ENCODE measurements around the gene HERPUD1.

- no peak for TF ChIP-seq MAFF (IDR thresholded peaks at IDR 0.05; ENCODE audit: low read length)
- no peak for TF ChIP-seq KAT7 (CRISPR knock-in tag; IDR thresholded peaks at IDR 0.05; ENCODE audit: borderline replicate concordance)
- no peak for TF ChIP-seq POLR2A (conservative IDR thresholded peaks at IDR 0.05)
- TF ChIP-seq POLR2AphosphoS5 (IDR thresholded peaks at IDR 0.05; ENCODE audit: control insufficient read depth, insufficient read depth, low read depth, low read length), result no peak
- TF ChIP-seq GATAD2A (IDR thresholded peaks at IDR 0.05), result no peak
- TF ChIP-seq CTCF (IDR thresholded peaks at IDR 0.05 in 2 of 3, conservative IDR thresholded peaks at IDR 0.05 in 1 of 3; ENCODE audit: insufficient read depth in 2 of 3, low read depth in 1 of 3, low read length in 3 of 3), result no peak
- no peak for TF ChIP-seq BCL6 (CRISPR knock-in tag; IDR thresholded peaks at IDR 0.05)
- TF ChIP-seq MTA3 (IDR thresholded peaks at IDR 0.05; ENCODE audit: borderline replicate concordance), result no peak
- no peak for TF ChIP-seq BRD4 (IDR thresholded peaks at IDR 0.05)
- no peak for TF ChIP-seq USF2 (CRISPR knock-in tag; IDR thresholded peaks at IDR 0.05)
- TF ChIP-seq ARNT (IDR thresholded peaks at IDR 0.05), result no peak
- no peak for TF ChIP-seq ZNF77 (CRISPR knock-in tag; IDR thresholded peaks at IDR 0.05)
- no peak for TF ChIP-seq NR1H2 (CRISPR knock-in tag; IDR thresholded peaks at IDR 0.05)
Observed at GRCh38 chr16:56891685-56892084, 40.3 kb upstream of the HERPUD1 start.
